Stimulated activated effector memory CD8-positive, alpha-beta T cell treated with anti-CD3 and anti-CD28 coated beads, Interleukin-12 subunit alpha, Interleukin-12 subunit beta, amount 100 ng/mL, for 72 hours (primary cell): ENCODE measurements around the gene TPCN2.

Source experiments
- ATAC-seq: fragments of 150-1000 bp; cut with Tn5 transposase; 2 replicates; pipeline ENCODE4 v1.10.0; 2021
- DNase-seq, 2 donors: peaks; one replicate each; pipeline ENCODE4 v3.0.0; 2021 to 2022; ENCODE audit warnings: low spot score in 2 of 2
- H3K27ac Mint-ChIP-seq: one replicate; pipeline ENCODE4 v1.8.0; 2022; ENCODE audit warnings: mild to moderate bottlenecking, mixed read lengths
- H3K36me3 Mint-ChIP-seq: one replicate; pipeline ENCODE4 v1.8.0; 2022; ENCODE audit warnings: mild to moderate bottlenecking, mixed read lengths
- H3K4me1 Mint-ChIP-seq: one replicate; pipeline ENCODE4 v1.8.0; 2022; ENCODE audit warnings: mixed read lengths
- H3K4me3 Mint-ChIP-seq: one replicate; pipeline ENCODE4 v1.8.0; 2022; ENCODE audit warnings: mild to moderate bottlenecking, mixed read lengths
- H3K9me3 Mint-ChIP-seq: one replicate; pipeline ENCODE4 v1.8.0; 2022; ENCODE audit warnings: mixed read lengths

Gene TPCN2

GRCh38 chr11:69100454-69101114 lies 51.9 kb downstream of the TPCN2 start:
- ATAC-seq (no peak), DNase-seq (no peak)
- no peaks in the 10 kb centered on the region for H3K36me3 Mint-ChIP-seq
- H3K4me3 Mint-ChIP-seq: no peak overlapping the region
- no peak overlapping the region for H3K27ac Mint-ChIP-seq
- H3K9me3 Mint-ChIP-seq: no peaks in the 10 kb centered on the region
- H3K4me1 Mint-ChIP-seq: no peaks in the 10 kb centered on the region

GRCh38 chr11:69101115-69101791 lies 52.5 kb downstream of the TPCN2 start:
- Mint-ChIP-seq H3K4me3 (no peak overlapping the region), H3K27ac (no peak overlapping the region), H3K9me3 (no peaks in the 10 kb centered on the region), H3K4me1 (no peaks in the 10 kb centered on the region), H3K36me3 (no peaks in the 10 kb centered on the region)
- peak; percentile 80 for ATAC-seq
- peak; percentile 63 to 79 for DNase-seq

- H3K36me3 Mint-ChIP-seq: no peaks in the 10 kb centered on the region
- H3K9me3 Mint-ChIP-seq: no peaks in the 10 kb centered on the region
- no peak for DNase-seq
- no peak for ATAC-seq
- no peak overlapping the region for H3K4me3 Mint-ChIP-seq
- H3K4me1 Mint-ChIP-seq: no peaks in the 10 kb centered on the region
- no peak overlapping the region for H3K27ac Mint-ChIP-seq
Measured at GRCh38 chr11:69101792-69102695, 53.3 kb downstream of the TPCN2 start.

- DNase-seq: no peak
- ATAC-seq: no peak
- H3K36me3 Mint-ChIP-seq: no peaks in the 10 kb centered on the region
- no peak overlapping the region for H3K27ac Mint-ChIP-seq
- H3K4me3 Mint-ChIP-seq: no peak overlapping the region
- H3K4me1 Mint-ChIP-seq: no peaks in the 10 kb centered on the region
- no peaks in the 10 kb centered on the region for H3K9me3 Mint-ChIP-seq
Measured at GRCh38 chr11:69102732-69103615, 54.2 kb downstream of the TPCN2 start.

- Mint-ChIP-seq H3K9me3 (no peaks in the 10 kb centered on the region), H3K27ac (no peak overlapping the region), H3K36me3 (no peaks in the 10 kb centered on the region), H3K4me1 (no peaks in the 10 kb centered on the region), H3K4me3 (no peak overlapping the region)
- no peak for DNase-seq
- no peak for ATAC-seq
Measured at GRCh38 chr11:69104212-69104855, 55.6 kb downstream of the TPCN2 start.

GRCh38 chr11:69104856-69105395 lies 56.2 kb downstream of the TPCN2 start:
- ATAC-seq: no peak
- no peaks in the 10 kb centered on the region for H3K9me3 Mint-ChIP-seq
- H3K4me1 Mint-ChIP-seq: no peaks in the 10 kb centered on the region
- no peak overlapping the region for H3K4me3 Mint-ChIP-seq
- H3K27ac Mint-ChIP-seq: no peak overlapping the region
- no peaks in the 10 kb centered on the region for H3K36me3 Mint-ChIP-seq
- DNase-seq: no peak

- Mint-ChIP-seq H3K4me3 (no peak overlapping the region), H3K9me3 (no peaks in the 10 kb centered on the region), H3K4me1 (no peaks in the 10 kb centered on the region), H3K36me3 (no peaks in the 10 kb centered on the region), H3K27ac (no peak overlapping the region)
- ATAC-seq: no peak
- no peak for DNase-seq
Measured at GRCh38 chr11:69105461-69106030, 56.8 kb downstream of the TPCN2 start.

- DNase-seq (no peak), ATAC-seq (no peak)
- H3K4me1 Mint-ChIP-seq: no peaks in the 10 kb centered on the region
- H3K4me3 Mint-ChIP-seq: no peak overlapping the region
- no peak overlapping the region for H3K27ac Mint-ChIP-seq
- no peaks in the 10 kb centered on the region for H3K9me3 Mint-ChIP-seq
- no peaks in the 10 kb centered on the region for H3K36me3 Mint-ChIP-seq
Measured at GRCh38 chr11:69106031-69106811, 57.5 kb downstream of the TPCN2 start.

- no peak for ATAC-seq
- Mint-ChIP-seq H3K36me3 (no peaks in the 10 kb centered on the region), H3K9me3 (no peaks in the 10 kb centered on the region), H3K4me3 (no peak overlapping the region), H3K27ac (no peak overlapping the region), H3K4me1 (no peaks in the 10 kb centered on the region)
- DNase-seq: no peak
Measured at GRCh38 chr11:69107413-69107812, 58.7 kb downstream of the TPCN2 start.

- ATAC-seq (no peak), DNase-seq (no peak)
- Mint-ChIP-seq H3K9me3 (no peaks in the 10 kb centered on the region), H3K27ac (no peak overlapping the region), H3K36me3 (no peaks in the 10 kb centered on the region), H3K4me3 (no peak overlapping the region), H3K4me1 (no peaks in the 10 kb centered on the region)
Measured at GRCh38 chr11:69108030-69108429, 59.3 kb downstream of the TPCN2 start.

- DNase-seq (no peak), ATAC-seq (no peak)
- no peak overlapping the region for H3K4me3 Mint-ChIP-seq
- H3K36me3 Mint-ChIP-seq: no peaks in the 10 kb centered on the region
- no peaks in the 10 kb centered on the region for H3K9me3 Mint-ChIP-seq
- H3K27ac Mint-ChIP-seq: no peak overlapping the region
- H3K4me1 Mint-ChIP-seq: no peaks in the 10 kb centered on the region
Measured at GRCh38 chr11:69108559-69108958, 59.8 kb downstream of the TPCN2 start.

- DNase-seq: no peak
- Mint-ChIP-seq H3K9me3 (no peaks in the 10 kb centered on the region), H3K4me3 (no peak overlapping the region), H3K4me1 (no peaks in the 10 kb centered on the region), H3K36me3 (no peaks in the 10 kb centered on the region), H3K27ac (peak overlapping the region; percentile 14)
- ATAC-seq: no peak
Measured at GRCh38 chr11:69109101-69109500, 60.4 kb downstream of the TPCN2 start.

GRCh38 chr11:69110451-69110850 lies 61.7 kb downstream of the TPCN2 start:
- Mint-ChIP-seq H3K36me3 (no peaks in the 10 kb centered on the region), H3K9me3 (no peaks in the 10 kb centered on the region), H3K4me1 (no peaks in the 10 kb centered on the region), H3K27ac (no peak overlapping the region), H3K4me3 (no peak overlapping the region)
- ATAC-seq: no peak
- no peak for DNase-seq
